ENCODE results near the gene EFNA5.
A peak's percentile ranks its signal among the peaks of the same experiment; 100 is the strongest.

Gene EFNA5

DNA sequence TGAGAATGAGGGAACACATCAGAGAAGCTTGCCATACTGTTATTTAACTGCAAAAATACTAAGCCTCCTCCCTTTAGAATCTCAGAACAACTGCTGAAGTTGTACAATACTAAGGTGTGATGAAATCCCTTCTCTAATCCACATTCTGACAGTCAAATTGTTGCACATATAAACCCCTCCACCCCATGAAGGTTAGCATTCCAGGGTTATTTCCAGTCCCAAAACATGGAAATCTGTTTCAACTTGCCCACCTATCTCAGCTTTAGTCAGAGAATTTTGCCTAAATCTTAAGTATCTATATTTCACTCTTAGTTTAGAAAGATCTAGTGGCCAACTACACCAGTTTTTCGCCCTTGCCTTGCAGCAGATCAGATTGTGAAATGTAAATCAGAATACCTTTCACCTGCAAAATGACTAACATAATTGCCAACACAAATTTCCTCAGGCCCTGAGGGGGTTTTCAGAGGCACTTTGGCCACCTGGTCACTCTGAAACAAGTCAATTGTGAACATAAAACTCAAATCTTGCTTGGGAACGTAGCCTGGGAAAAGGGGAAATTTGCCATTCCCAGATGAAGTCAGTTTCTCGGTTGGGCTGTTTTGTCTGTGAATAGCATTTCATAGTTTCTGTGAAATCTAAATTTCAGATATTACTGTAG, 93.9 kb downstream of the EFNA5 start:
- CTCF ChIA-PET: no interaction called here
- Histone ChIP-seq H3K4me1 (ENCODE audit: control insufficient read depth, insufficient read depth, low read length) (peaks cover 39% of the 10 kb centered on the region), H3K9me3 (ENCODE audit: control insufficient read depth, insufficient read depth, low read depth, low read length) (no peaks in the 10 kb centered on the region), H3K4me3 (ENCODE audit: low read depth, low read length) (no peak overlapping the region), H3K36me3 (ENCODE audit: control insufficient read depth in 2 of 2, insufficient read depth in 1 of 2, low read length in 2 of 2) (no peaks in the 10 kb centered on the region), H3K27ac (ENCODE audit: extremely low read depth, low read depth, low read length) (no peak overlapping the region)
- POLR2A ChIA-PET: no interaction called here
- TF ChIP-seq BCL11B (tag by site-specific recombination; IDR thresholded peaks at IDR 0.05; ENCODE audit: low read depth) (no peak), ZNF561 (tag by site-specific recombination; IDR thresholded peaks at IDR 0.05; ENCODE audit: borderline replicate concordance) (no peak), ZIC2 (tag by site-specific recombination; IDR thresholded peaks at IDR 0.05) (no peak), ZNF354C (tag by site-specific recombination; IDR thresholded peaks at IDR 0.05; ENCODE audit: borderline replicate concordance, low read depth) (no peak), ZNF37A (tag by site-specific recombination; IDR thresholded peaks at IDR 0.05) (no peak), ZNF169 (tag by site-specific recombination; IDR thresholded peaks at IDR 0.05) (no peak), FEZF1 (tag by site-specific recombination; IDR thresholded peaks at IDR 0.05) (0 out of 2 replicates have a peak, but pooled peaks have one; percentile 29), ZNF146 (tag by site-specific recombination; IDR thresholded peaks at IDR 0.05) (no peak), SCRT2 (tag by site-specific recombination; IDR thresholded peaks at IDR 0.05) (0 out of 2 replicates have a peak, but pooled peaks have one; percentile 15), ZNF548 (tag by site-specific recombination; IDR thresholded peaks at IDR 0.05) (no peak), ZNF248 (tag by site-specific recombination; IDR thresholded peaks at IDR 0.05) (no peak), ZNF530 (tag by site-specific recombination; IDR thresholded peaks at IDR 0.05; ENCODE audit: low read depth) (no peak), ZNF214 (tag by site-specific recombination; IDR thresholded peaks at IDR 0.05; ENCODE audit: borderline replicate concordance) (no peak), ZSCAN23 (tag by site-specific recombination; IDR thresholded peaks at IDR 0.05) (no peak), ZNF423 (tag by site-specific recombination; IDR thresholded peaks at IDR 0.05) (no peak), MEIS1 (CRISPR knock-in tag; IDR thresholded peaks at IDR 0.05; ENCODE audit: borderline replicate concordance) (no peak), ZNF610 (tag by site-specific recombination; IDR thresholded peaks at IDR 0.05; ENCODE audit: borderline replicate concordance) (no peak), BCL11A (tag by site-specific recombination; IDR thresholded peaks at IDR 0.05; ENCODE audit: low read depth) (no peak)
- TF ChIP-seq, protein P1, sequence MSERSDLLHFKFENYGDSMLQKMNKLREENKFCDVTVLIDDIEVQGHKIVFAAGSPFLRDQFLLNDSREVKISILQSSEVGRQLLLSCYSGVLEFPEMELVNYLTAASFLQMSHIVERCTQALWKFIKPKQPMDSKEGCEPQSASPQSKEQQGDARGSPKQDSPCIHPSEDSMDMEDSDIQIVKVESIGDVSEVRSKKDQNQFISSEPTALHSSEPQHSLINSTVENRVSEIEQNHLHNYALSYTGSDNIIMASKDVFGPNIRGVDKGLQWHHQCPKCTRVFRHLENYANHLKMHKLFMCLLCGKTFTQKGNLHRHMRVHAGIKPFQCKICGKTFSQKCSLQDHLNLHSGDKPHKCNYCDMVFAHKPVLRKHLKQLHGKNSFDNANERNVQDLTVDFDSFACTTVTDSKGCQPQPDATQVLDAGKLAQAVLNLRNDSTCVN (tag by site-specific recombination; optimal IDR thresholded peaks at IDR 0.05): no peak
- TF ChIP-seq, protein P2, sequence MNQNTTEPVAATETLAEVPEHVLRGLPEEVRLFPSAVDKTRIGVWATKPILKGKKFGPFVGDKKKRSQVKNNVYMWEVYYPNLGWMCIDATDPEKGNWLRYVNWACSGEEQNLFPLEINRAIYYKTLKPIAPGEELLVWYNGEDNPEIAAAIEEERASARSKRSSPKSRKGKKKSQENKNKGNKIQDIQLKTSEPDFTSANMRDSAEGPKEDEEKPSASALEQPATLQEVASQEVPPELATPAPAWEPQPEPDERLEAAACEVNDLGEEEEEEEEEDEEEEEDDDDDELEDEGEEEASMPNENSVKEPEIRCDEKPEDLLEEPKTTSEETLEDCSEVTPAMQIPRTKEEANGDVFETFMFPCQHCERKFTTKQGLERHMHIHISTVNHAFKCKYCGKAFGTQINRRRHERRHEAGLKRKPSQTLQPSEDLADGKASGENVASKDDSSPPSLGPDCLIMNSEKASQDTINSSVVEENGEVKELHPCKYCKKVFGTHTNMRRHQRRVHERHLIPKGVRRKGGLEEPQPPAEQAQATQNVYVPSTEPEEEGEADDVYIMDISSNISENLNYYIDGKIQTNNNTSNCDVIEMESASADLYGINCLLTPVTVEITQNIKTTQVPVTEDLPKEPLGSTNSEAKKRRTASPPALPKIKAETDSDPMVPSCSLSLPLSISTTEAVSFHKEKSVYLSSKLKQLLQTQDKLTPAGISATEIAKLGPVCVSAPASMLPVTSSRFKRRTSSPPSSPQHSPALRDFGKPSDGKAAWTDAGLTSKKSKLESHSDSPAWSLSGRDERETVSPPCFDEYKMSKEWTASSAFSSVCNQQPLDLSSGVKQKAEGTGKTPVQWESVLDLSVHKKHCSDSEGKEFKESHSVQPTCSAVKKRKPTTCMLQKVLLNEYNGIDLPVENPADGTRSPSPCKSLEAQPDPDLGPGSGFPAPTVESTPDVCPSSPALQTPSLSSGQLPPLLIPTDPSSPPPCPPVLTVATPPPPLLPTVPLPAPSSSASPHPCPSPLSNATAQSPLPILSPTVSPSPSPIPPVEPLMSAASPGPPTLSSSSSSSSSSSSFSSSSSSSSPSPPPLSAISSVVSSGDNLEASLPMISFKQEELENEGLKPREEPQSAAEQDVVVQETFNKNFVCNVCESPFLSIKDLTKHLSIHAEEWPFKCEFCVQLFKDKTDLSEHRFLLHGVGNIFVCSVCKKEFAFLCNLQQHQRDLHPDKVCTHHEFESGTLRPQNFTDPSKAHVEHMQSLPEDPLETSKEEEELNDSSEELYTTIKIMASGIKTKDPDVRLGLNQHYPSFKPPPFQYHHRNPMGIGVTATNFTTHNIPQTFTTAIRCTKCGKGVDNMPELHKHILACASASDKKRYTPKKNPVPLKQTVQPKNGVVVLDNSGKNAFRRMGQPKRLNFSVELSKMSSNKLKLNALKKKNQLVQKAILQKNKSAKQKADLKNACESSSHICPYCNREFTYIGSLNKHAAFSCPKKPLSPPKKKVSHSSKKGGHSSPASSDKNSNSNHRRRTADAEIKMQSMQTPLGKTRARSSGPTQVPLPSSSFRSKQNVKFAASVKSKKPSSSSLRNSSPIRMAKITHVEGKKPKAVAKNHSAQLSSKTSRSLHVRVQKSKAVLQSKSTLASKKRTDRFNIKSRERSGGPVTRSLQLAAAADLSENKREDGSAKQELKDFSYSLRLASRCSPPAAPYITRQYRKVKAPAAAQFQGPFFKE (tag by site-specific recombination; IDR thresholded peaks at IDR 0.05; ENCODE audit: borderline replicate concordance): no peak
- TF ChIP-seq, protein P3, sequence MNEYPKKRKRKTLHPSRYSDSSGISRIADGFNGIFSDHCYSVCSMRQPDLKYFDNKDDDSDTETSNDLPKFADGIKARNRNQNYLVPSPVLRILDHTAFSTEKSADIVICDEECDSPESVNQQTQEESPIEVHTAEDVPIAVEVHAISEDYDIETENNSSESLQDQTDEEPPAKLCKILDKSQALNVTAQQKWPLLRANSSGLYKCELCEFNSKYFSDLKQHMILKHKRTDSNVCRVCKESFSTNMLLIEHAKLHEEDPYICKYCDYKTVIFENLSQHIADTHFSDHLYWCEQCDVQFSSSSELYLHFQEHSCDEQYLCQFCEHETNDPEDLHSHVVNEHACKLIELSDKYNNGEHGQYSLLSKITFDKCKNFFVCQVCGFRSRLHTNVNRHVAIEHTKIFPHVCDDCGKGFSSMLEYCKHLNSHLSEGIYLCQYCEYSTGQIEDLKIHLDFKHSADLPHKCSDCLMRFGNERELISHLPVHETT (tag by site-specific recombination; IDR thresholded peaks at IDR 0.05): no peak
- TF ChIP-seq, protein P4, sequence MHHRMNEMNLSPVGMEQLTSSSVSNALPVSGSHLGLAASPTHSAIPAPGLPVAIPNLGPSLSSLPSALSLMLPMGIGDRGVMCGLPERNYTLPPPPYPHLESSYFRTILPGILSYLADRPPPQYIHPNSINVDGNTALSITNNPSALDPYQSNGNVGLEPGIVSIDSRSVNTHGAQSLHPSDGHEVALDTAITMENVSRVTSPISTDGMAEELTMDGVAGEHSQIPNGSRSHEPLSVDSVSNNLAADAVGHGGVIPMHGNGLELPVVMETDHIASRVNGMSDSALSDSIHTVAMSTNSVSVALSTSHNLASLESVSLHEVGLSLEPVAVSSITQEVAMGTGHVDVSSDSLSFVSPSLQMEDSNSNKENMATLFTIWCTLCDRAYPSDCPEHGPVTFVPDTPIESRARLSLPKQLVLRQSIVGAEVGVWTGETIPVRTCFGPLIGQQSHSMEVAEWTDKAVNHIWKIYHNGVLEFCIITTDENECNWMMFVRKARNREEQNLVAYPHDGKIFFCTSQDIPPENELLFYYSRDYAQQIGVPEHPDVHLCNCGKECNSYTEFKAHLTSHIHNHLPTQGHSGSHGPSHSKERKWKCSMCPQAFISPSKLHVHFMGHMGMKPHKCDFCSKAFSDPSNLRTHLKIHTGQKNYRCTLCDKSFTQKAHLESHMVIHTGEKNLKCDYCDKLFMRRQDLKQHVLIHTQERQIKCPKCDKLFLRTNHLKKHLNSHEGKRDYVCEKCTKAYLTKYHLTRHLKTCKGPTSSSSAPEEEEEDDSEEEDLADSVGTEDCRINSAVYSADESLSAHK (tag by site-specific recombination; IDR thresholded peaks at IDR 0.05): peak; percentile 49; the same call in 1 of the 2 replicates
- TF ChIP-seq, protein P5, sequence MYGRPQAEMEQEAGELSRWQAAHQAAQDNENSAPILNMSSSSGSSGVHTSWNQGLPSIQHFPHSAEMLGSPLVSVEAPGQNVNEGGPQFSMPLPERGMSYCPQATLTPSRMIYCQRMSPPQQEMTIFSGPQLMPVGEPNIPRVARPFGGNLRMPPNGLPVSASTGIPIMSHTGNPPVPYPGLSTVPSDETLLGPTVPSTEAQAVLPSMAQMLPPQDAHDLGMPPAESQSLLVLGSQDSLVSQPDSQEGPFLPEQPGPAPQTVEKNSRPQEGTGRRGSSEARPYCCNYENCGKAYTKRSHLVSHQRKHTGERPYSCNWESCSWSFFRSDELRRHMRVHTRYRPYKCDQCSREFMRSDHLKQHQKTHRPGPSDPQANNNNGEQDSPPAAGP (tag by site-specific recombination; IDR thresholded peaks at IDR 0.05): no peak

All from HEK293 (cell line).